ENCODE results near the gene ATE1.

DNA sequence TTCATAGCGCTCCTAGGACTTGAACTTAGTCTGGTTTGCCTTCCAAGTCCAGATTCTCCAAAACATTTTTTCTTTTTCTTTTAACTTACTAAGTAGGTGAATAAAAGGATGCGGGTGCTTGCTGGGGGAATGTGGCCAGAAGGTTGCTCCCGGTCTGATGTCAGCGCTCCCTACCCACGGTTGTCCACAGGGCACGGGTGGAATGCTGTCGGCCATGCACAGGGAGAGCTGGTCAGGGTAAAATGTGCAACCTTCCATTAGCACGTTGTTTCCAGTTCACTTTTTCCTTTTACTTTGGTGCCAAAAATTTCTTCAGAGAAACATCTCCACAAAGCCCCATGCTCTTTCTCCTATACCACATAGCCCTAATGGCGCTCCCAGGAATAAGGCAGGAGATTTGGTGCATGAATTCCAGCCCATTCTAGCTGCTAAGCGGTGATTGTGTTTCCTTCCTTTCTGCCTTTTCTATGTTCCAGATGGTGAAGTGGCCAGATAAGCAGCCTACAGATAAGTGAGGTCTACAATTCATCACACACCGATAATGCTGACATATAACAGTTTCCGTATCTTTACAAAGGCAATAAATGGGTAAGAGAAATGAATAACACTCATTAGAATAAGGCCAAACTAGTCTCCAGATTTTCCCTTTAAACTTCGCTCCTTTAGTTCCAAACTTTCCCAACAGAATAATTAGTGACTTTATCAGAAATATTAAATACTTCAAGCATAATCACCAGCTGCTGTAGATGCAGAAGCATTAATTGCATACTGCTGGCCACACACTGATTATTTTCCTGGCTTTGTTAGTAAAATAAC lies 191.3 kb downstream of the ATE1 start:
- no peak for TF ChIP-seq POLR2A (IDR thresholded peaks at IDR 0.05; ENCODE audit: low read depth, low read length)
- TF ChIP-seq, protein P1, sequence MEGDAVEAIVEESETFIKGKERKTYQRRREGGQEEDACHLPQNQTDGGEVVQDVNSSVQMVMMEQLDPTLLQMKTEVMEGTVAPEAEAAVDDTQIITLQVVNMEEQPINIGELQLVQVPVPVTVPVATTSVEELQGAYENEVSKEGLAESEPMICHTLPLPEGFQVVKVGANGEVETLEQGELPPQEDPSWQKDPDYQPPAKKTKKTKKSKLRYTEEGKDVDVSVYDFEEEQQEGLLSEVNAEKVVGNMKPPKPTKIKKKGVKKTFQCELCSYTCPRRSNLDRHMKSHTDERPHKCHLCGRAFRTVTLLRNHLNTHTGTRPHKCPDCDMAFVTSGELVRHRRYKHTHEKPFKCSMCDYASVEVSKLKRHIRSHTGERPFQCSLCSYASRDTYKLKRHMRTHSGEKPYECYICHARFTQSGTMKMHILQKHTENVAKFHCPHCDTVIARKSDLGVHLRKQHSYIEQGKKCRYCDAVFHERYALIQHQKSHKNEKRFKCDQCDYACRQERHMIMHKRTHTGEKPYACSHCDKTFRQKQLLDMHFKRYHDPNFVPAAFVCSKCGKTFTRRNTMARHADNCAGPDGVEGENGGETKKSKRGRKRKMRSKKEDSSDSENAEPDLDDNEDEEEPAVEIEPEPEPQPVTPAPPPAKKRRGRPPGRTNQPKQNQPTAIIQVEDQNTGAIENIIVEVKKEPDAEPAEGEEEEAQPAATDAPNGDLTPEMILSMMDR (conservative IDR thresholded peaks at IDR 0.05; ENCODE audit: low read depth, low read length): no peak
- TF ChIP-seq MAFK (IDR thresholded peaks at IDR 0.05; ENCODE audit: low read depth, low read length): no peak
- no peak for TF ChIP-seq SMC3 (IDR thresholded peaks at IDR 0.05; ENCODE audit: low read depth, low read length)
- TF ChIP-seq, protein P2, sequence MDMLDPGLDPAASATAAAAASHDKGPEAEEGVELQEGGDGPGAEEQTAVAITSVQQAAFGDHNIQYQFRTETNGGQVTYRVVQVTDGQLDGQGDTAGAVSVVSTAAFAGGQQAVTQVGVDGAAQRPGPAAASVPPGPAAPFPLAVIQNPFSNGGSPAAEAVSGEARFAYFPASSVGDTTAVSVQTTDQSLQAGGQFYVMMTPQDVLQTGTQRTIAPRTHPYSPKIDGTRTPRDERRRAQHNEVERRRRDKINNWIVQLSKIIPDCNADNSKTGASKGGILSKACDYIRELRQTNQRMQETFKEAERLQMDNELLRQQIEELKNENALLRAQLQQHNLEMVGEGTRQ (IDR thresholded peaks at IDR 0.05; ENCODE audit: low read depth, low read length): no peak
- no peak for TF ChIP-seq CHD1 (IDR thresholded peaks at IDR 0.05; ENCODE audit: low read depth, low read length)
- no peak for TF ChIP-seq RAD21 (IDR thresholded peaks at IDR 0.05; ENCODE audit: low read length)
